Measurements from ENCODE around the gene NLRP4. TPM values are rescaled to one million over a fixed set of nuclear protein-coding genes. Genes with fewer than 3 reads are reported as not detected.

The NLRP4 gene
- total RNA-seq, 1 experiment from 2014 or later = 0.55 TPM

Other genes starting within 250 kb of the NLRP4 start
- 1.9 and 5.3 TPM in 2 replicates for gene FIZ1, start 237.0 kb upstream of the NLRP4 start, total RNA-seq (2014; rRNA removed; shearing (Covaris generic))
- gene ZNF524, start 236.3 kb upstream of the NLRP4 start, total RNA-seq (2014; rRNA removed; shearing (Covaris generic)) = 4.7 and 5.5 TPM in 2 replicates
- 0.69 and 0.85 TPM in 2 replicates for gene ZNF865, start 230.9 kb upstream of the NLRP4 start, total RNA-seq (2014; rRNA removed; shearing (Covaris generic))
- 1.7 and 1.8 TPM in 2 replicates for gene ZNF784, start 212.0 kb upstream of the NLRP4 start, total RNA-seq (2014; rRNA removed; shearing (Covaris generic))
- 2.8 and 4.0 TPM in 2 replicates for gene ZNF580, start 195.5 kb upstream of the NLRP4 start, total RNA-seq (2014; rRNA removed; shearing (Covaris generic))
- 10.6 and 15.3 TPM in 2 replicates for gene ZNF581, start 192.9 kb upstream of the NLRP4 start, total RNA-seq (2014; rRNA removed; shearing (Covaris generic))
- 8.3 and 10.1 TPM in 2 replicates for gene CCDC106, start 188.3 kb upstream of the NLRP4 start, total RNA-seq (2014; rRNA removed; shearing (Covaris generic))
- 131 and 139 TPM in 2 replicates for gene U2AF2, start 181.5 kb upstream of the NLRP4 start, total RNA-seq (2014; rRNA removed; shearing (Covaris generic))
- 25.3 and 29.0 TPM in 2 replicates for gene EPN1, start 161.3 kb upstream of the NLRP4 start, total RNA-seq (2014; rRNA removed; shearing (Covaris generic))
- gene NLRP9, start 98.1 kb upstream of the NLRP4 start, total RNA-seq (2014; rRNA removed; shearing (Covaris generic)) = not detected in 2 replicates
- not detected in 2 replicates for gene RFPL4A, start 77.4 kb upstream of the NLRP4 start, total RNA-seq (2014; rRNA removed; shearing (Covaris generic))
- not detected in 2 replicates for gene RFPL4AL1, start 67.4 kb upstream of the NLRP4 start, total RNA-seq (2014; rRNA removed; shearing (Covaris generic))
- 0.21 and 0.37 TPM in 2 replicates for gene NLRP11, start 4.5 kb upstream of the NLRP4 start, total RNA-seq (2014; rRNA removed; shearing (Covaris generic))
- not detected in 2 replicates for gene NLRP13, start 95.8 kb downstream of the NLRP4 start, total RNA-seq (2014; rRNA removed; shearing (Covaris generic))
- not detected in 2 replicates for gene NLRP8, start 111.3 kb downstream of the NLRP4 start, total RNA-seq (2014; rRNA removed; shearing (Covaris generic))
- not detected in 2 replicates for gene NLRP5, start 150.2 kb downstream of the NLRP4 start, total RNA-seq (2014; rRNA removed; shearing (Covaris generic))

Measured in SK-MEL-5 (cell line).